ENCODE measurements around the gene OR4K17. TPM values are rescaled to one million over a fixed set of nuclear protein-coding genes. Genes with fewer than 3 reads are reported as not detected.
"Not testable (repeated sequence)": the region's sequence is repeated elsewhere in the genome, so short reads cannot be mapped to it uniquely, and the experiment has no call there.

The OR4K17 gene, protein sequence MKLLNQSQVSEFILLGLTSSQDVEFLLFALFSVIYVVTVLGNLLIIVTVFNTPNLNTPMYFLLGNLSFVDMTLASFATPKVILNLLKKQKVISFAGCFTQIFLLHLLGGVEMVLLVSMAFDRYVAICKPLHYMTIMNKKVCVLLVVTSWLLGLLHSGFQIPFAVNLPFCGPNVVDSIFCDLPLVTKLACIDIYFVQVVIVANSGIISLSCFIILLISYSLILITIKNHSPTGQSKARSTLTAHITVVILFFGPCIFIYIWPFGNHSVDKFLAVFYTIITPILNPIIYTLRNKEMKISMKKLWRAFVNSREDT
- not detected for total RNA-seq

DNA sequence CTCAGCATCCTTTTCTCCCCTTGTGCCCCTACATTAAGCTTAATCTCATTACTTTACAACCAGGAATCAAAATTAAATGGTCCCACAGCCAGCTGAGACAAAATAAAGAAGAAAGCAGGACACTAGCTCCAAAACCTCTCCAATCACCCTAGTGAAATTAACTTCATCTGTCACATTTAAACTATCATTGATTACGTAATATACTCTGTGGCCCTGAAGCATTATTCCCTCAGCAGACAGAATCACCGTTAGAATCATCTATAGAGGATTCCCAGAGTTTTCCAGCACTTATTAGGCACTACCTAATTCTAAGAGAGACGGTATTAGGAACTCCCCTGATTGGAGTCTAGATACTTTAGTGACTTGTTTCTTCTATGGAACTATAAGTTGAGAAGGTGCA lies at the start of gene OR4K17:
Gene OR4K17 (plus strand): TSS at position 302 of the 400 bp plus-strand sequence. CDS start 6,761 bp downstream, outside the sequence.
- ATAC-seq: no peak
- DNase-seq (ENCODE audit: low spot score): no peak
- intact Hi-C loops (cut with DNase I): no loop called here

DNA sequence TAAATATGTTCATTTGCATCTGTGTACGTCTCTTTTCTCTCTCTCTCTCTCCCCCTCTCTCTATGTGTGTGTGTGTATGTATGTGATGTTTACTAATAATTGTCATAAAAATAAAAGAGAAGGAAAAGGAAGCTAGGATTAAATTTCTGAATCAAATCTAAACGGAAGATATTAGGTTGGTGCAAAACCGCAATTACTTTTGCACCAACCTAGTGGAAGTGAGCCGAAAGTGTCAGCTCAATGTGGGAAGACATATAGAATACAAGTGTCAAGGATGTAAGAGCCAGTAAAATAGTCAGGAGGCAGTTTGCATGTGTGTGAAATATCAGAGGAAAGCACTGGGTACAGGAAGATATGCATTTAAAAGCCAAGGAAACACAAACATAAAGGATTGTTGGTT lies 18.5 kb upstream of the OR4K17 start:
- no peak for ATAC-seq
- DNase-seq (ENCODE audit: low spot score): no peak
- intact Hi-C loops (cut with DNase I): no loop called here

DNA sequence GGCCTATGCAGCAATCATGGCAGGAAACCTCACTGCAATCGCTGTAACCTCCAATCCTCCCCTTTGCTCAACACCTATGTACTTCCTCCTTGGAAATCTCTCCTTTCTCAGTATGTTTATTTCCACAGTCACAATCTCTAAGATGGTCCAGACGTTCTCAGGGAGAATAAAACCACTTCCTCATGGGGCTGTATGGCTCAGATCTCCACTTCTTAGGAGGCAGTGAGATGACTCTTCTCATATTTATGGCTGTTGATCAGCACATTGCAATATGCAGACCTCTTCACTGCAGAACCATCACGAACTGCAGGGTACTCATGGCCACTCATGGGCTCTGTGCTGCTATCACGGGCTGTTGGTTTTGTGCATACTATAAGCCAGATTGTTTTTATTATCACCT lies 17.1 kb upstream of the OR4K17 start:
- DNase-seq (ENCODE audit: low spot score) (no peak), ATAC-seq (no peak)
- intact Hi-C loops (cut with DNase I): no loop called here

DNA sequence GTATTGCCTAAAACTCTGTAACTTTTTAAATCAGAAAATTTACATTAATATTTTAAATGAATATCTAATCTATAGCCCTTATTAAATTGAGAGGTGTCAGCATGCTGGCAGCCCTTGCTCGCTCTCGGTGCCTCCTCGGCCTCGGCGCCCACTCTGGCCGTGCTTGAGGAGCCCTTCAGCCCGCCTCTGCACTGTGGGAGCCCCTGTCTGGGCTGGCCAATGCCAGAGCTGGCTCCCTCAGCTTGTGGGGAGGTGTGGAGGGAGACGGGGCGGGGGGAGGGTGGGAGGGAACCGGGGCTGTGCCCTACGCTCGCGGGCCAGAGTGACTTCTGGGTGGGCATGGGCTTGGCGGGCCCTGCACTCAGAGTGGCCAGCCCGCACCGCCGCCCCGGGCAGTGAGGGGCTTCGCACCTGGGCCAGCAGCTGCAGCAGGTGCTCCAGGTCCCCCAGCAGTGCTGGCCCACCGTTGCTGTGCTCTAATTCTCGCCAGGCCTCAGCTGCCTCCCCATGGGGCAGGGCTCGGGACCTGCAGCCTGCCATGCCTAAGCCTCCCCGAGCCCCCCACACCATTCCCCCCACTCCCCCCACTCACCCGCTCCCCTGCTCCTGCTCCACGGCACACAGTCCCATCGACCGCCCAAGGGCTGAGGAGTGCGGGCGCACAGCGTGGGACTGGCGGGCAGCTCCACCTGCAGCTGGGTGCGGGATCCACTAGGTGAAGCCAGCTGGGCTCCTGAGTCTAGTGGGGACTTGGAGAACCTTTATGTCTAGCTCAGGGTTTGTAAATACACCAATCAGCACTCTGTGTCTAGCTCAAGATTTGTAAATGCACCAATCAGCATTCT lies 11.4 kb upstream of the OR4K17 start:
- ATAC-seq; intact Hi-C loops (cut with DNase I); DNase-seq (ENCODE audit: low spot score): not testable (repeated sequence)

DNA sequence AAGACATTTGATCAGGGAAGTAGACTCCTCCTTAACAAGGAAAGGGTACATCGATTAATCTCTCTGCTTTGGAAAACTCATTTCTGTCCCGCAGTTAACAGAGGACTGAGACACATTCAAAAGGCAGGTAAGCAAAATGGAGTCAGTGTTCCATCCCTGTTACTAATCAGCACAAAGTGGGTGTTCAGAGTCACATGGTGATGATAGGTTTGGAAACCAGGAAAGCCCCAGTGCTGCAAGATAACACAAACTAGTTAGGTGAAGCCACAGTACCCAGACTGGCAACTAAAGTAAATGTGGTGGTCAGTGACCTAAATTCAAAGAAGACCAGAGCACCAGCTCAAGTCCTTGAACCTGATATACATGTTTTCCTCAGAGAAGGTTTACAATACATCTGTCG lies 1.8 kb downstream of the OR4K17 start:
- DNase-seq (ENCODE audit: low spot score) (no peak), ATAC-seq (no peak)
- intact Hi-C loops (cut with DNase I): no loop called here

DNA sequence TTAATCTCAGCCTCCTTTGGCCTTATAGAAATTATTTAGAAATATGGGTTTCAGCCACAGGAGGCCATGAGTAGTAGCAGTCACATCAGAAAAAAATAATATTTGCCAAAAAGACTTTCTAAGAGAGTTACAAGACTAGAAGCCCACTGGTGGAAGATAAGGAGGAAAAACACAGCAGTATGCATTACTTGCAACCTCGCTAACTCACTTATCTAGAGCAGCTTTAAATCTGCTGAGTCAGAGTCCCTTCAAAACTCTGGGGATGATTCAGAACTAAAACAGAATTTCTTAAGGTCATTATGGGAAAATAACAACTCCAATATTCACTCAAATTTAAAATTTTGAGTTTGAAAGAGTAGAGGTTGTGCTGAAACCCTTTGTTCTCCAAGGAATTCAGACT lies 6.2 kb downstream of the OR4K17 start:
- intact Hi-C loops (cut with DNase I): no loop called here
- DNase-seq (ENCODE audit: low spot score): no peak
- ATAC-seq: no peak

DNA sequence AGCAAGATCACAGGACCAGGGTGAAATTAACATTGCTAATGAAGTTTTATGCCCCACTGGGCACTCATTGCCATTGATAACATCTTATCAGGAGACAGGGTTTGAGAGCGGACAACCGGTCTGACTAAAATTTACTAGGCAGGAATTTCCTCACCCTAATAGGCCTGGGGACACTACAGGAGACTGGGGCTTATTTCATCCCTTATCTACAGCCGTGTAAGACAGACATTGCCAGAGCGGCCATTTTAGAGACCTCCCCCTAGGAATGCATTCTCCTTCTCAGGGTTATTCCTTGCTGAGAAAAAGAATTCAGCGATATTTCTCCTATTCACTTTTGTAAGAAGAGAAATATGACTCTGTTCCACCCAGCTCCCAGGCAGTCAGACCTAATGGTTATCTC lies 8.3 kb downstream of the OR4K17 start:
- intact Hi-C loops (cut with DNase I): no loop called here
- DNase-seq (ENCODE audit: low spot score) (no peak), ATAC-seq (no peak)

DNA sequence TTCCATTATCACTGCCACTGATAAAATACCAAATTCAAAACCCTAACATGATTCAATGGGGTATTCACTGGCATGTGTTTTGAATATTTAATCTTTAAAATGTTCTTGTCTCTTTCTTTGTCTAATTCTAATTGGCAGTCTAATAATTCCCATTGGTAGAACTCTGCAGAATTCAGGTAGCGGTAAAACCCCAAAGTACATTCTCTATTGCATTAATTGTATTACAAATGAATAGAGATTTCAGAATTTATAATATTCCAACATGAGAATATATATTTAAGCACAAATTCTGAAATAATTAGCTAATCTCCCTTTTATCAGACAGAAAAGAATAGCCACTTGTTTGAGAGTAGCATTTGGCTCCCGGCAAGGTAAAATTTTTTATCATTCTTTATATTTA lies 28.0 kb downstream of the OR4K17 start, which contains the start of gene OR4N5:
Gene OR4N5 (plus strand): TSS at position 301 of the 400 bp plus-strand sequence. CDS start 4,916 bp downstream, outside the sequence.
- DNase-seq (ENCODE audit: low spot score) (no peak), ATAC-seq (no peak)
- intact Hi-C loops (cut with DNase I): no loop called here

DNA sequence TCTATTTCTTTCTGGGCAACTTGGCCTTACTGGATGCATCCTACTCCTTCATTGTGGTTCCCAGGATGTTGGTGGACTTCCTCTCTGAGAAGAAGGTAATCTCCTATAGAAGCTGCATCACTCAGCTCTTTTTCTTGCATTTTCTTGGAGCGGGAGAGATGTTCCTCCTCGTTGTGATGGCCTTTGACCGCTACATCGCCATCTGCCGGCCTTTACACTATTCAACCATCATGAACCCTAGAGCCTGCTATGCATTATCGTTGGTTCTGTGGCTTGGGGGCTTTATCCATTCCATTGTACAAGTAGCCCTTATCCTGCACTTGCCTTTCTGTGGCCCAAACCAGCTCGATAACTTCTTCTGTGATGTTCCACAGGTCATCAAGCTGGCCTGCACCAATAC lies 33.4 kb downstream of the OR4K17 start:
- no peak for DNase-seq (ENCODE audit: low spot score)
- ATAC-seq: no peak
- intact Hi-C loops (cut with DNase I): no loop called here

DNA sequence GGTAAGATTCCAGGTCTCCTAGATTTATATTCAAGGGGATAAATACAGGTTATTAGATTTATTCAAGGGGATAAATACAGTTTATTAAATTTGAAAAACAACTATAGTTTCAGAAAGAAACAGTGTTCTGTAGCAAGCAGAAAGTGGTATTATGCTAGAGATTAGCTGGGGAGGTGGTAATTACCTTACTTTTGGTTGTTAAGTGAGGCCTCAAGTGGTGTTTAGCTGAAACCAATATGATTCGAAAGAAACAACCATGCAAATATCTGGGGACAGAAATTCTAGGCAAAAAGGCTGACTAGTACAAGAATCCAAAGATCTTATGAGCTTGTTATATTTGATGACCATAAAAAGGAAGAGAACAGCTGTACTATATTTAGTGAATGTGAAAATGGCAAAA lies 34.3 kb downstream of the OR4K17 start:
- intact Hi-C loops (cut with DNase I): no loop called here
- no peak for DNase-seq (ENCODE audit: low spot score)
- no peak for ATAC-seq

DNA sequence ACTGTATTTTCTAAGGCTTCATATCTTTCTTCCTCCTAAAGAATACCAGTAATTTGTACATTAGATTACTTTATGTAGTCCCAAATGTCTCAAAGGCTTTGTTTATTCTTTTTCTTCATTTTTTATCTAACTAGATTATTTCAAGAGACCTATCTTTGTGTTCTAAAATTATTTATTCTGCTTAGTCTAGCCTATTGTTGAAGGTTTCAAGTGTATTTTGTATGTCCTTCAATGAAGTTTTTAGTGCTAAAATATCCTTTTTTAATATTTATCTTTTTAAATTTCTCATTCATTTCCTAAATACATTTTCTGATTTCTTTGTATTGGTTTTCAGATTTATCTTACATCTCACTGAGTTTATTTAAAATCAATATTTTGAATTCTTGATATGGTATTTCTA lies 53.9 kb downstream of the OR4K17 start:
- no peak for DNase-seq (ENCODE audit: low spot score)
- ATAC-seq: no peak
- intact Hi-C loops (cut with DNase I): no loop called here

DNA sequence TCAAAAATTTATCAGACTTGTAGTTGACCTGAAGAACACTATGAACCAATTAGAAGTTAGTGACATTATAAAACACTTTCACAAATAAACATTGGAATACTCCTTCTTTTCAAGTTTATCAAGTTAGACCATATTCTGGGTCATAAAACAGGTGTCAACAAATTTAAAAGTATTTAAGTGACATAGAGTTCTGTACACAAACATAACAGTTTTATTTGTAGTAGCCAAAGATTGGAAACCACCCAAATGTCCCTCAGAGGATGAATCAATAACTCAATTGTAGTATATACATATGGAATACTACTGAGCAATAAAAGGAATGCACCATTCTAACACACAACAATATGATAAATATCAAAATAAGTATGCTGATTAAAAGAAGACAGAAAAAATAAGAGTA lies 56.6 kb downstream of the OR4K17 start:
- DNase-seq (ENCODE audit: low spot score) (no peak), ATAC-seq (no peak)
- intact Hi-C loops (cut with DNase I): no loop called here

DNA sequence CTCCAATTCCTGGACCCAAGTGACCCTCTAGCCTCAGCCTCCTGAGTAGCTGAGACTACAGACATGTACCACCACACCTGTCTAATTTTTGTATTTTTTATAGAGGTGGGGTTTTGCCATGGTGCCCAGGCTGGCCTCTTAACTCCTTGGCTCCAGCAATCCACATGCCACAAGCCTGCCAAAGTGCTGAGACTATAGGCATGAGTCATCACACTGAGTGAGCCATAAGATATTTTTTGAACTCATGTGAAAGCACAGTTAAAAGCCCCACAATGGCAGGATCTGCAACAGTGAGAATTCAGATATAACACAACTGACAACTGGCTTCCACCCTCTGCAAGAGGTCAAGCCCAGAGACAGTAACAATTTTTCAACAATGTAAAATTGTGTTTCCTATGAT lies 59.3 kb downstream of the OR4K17 start:
- ATAC-seq; DNase-seq (ENCODE audit: low spot score); intact Hi-C loops (cut with DNase I): not testable (repeated sequence)

Other genes with a start within 250 kb of the OR4K17 start
- not detected for gene OR4K2, start 235.6 kb upstream of the OR4K17 start, total RNA-seq
- gene OR4K5, start 190.1 kb upstream of the OR4K17 start, total RNA-seq: not detected
- gene OR4K1, start 179.8 kb upstream of the OR4K17 start, total RNA-seq: not detected
- not detected for gene OR4K15, start 135.1 kb upstream of the OR4K17 start, total RNA-seq
- not detected for gene OR4Q2, start 108.6 kb upstream of the OR4K17 start, total RNA-seq
- gene OR4K14, start 91.4 kb upstream of the OR4K17 start, total RNA-seq: not detected
- not detected for gene OR4K13, start 74.7 kb upstream of the OR4K17 start, total RNA-seq
- gene OR4L1, start 50.7 kb upstream of the OR4K17 start, total RNA-seq: not detected
- not detected for gene OR4N5, start 28.1 kb downstream of the OR4K17 start, total RNA-seq
- gene OR11G2, start 80.2 kb downstream of the OR4K17 start, total RNA-seq: not detected
- not detected for gene OR11H6, start 113.0 kb downstream of the OR4K17 start, total RNA-seq
- not detected for gene OR11H7, start 118.2 kb downstream of the OR4K17 start, total RNA-seq
- gene OR11H4, start 128.5 kb downstream of the OR4K17 start, total RNA-seq: not detected
- gene TTC5, start 195.2 kb downstream of the OR4K17 start, total RNA-seq: 19.9 TPM
- gene CCNB1IP1, start 222.5 kb downstream of the OR4K17 start, total RNA-seq: 51.4 TPM
- gene PARP2, start 232.9 kb downstream of the OR4K17 start, total RNA-seq: 23.7 TPM

Data from sciatic nerve (tissue), 2 donors.